ENCODE results near the gene PRR19.

PRR19 gene

GRCh38 chr19:42284591-42285341, 17.2 kb upstream of the PRR19 start:
- no peak for DNase-seq (ENCODE audit: low spot score)
- peaks cover 17% of the 10 kb centered on the region for H3K4me1 ChIP-seq (ENCODE audit: insufficient read depth, poor library complexity, severe bottlenecking)
- no peaks in the 10 kb centered on the region for H3K27me3 ChIP-seq (ENCODE audit: insufficient read depth, poor library complexity, severe bottlenecking)
- no peak for TF ChIP-seq CTCF (IDR thresholded peaks at IDR 0.05; ENCODE audit: poor library complexity, severe bottlenecking)
- peak overlapping the region; percentile 97 for H3K27ac ChIP-seq (ENCODE audit: poor library complexity, severe bottlenecking)
- no peaks in the 10 kb centered on the region for H3K9me3 ChIP-seq (ENCODE audit: severe bottlenecking)
- H3K36me3 ChIP-seq (ENCODE audit: low read depth), result peaks cover 29% of the 10 kb centered on the region
- no peak for ATAC-seq (ENCODE audit: low read depth)
- H3K4me3 ChIP-seq (ENCODE audit: severe bottlenecking), result peak overlapping the region; percentile 91

DNA sequence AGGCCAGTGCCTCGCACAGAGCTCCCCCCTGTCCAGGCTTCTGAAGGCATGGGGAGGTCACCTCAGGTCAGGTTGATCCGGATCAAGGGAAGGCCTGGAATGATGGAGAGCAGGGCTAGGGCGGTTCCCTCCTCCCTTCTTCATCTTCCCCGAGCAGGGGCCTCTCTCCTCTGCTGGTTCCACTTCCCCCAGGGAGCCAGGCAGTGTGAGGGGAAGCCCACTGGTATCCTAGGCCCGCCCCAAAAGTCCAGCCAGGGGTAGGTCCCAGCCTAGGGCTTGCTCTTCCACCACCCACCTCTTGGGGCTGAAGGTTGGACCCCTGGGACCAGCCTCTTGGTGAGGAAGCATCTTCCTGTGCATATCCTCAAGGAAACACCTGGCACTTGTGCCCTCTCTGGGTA, 16.4 kb upstream of the PRR19 start:
- peaks cover 17% of the 10 kb centered on the region for H3K4me1 ChIP-seq (ENCODE audit: insufficient read depth, poor library complexity, severe bottlenecking)
- H3K4me3 ChIP-seq (ENCODE audit: severe bottlenecking), result no peak overlapping the region
- no peak for TF ChIP-seq CTCF (IDR thresholded peaks at IDR 0.05; ENCODE audit: poor library complexity, severe bottlenecking)
- DNase-seq (ENCODE audit: low spot score) (no peak), ATAC-seq (ENCODE audit: low read depth) (no peak)
- no peaks in the 10 kb centered on the region for H3K9me3 ChIP-seq (ENCODE audit: severe bottlenecking)
- peaks cover 37% of the 10 kb centered on the region for H3K36me3 ChIP-seq (ENCODE audit: low read depth)
- peak overlapping the region; percentile 97 for H3K27ac ChIP-seq (ENCODE audit: poor library complexity, severe bottlenecking)
- no peaks in the 10 kb centered on the region for H3K27me3 ChIP-seq (ENCODE audit: insufficient read depth, poor library complexity, severe bottlenecking)

GRCh38 chr19:42285988-42286348, 16.0 kb upstream of the PRR19 start:
- TF ChIP-seq CTCF (IDR thresholded peaks at IDR 0.05; ENCODE audit: poor library complexity, severe bottlenecking), result no peak
- no peak overlapping the region for H3K4me3 ChIP-seq (ENCODE audit: severe bottlenecking)
- peak overlapping the region; percentile 97 for H3K27ac ChIP-seq (ENCODE audit: poor library complexity, severe bottlenecking)
- DNase-seq (ENCODE audit: low spot score) (no peak), ATAC-seq (ENCODE audit: low read depth) (no peak)
- no peaks in the 10 kb centered on the region for H3K9me3 ChIP-seq (ENCODE audit: severe bottlenecking)
- peaks cover 41% of the 10 kb centered on the region for H3K36me3 ChIP-seq (ENCODE audit: low read depth)
- peaks cover 17% of the 10 kb centered on the region for H3K4me1 ChIP-seq (ENCODE audit: insufficient read depth, poor library complexity, severe bottlenecking)
- H3K27me3 ChIP-seq (ENCODE audit: insufficient read depth, poor library complexity, severe bottlenecking), result no peaks in the 10 kb centered on the region

DNA sequence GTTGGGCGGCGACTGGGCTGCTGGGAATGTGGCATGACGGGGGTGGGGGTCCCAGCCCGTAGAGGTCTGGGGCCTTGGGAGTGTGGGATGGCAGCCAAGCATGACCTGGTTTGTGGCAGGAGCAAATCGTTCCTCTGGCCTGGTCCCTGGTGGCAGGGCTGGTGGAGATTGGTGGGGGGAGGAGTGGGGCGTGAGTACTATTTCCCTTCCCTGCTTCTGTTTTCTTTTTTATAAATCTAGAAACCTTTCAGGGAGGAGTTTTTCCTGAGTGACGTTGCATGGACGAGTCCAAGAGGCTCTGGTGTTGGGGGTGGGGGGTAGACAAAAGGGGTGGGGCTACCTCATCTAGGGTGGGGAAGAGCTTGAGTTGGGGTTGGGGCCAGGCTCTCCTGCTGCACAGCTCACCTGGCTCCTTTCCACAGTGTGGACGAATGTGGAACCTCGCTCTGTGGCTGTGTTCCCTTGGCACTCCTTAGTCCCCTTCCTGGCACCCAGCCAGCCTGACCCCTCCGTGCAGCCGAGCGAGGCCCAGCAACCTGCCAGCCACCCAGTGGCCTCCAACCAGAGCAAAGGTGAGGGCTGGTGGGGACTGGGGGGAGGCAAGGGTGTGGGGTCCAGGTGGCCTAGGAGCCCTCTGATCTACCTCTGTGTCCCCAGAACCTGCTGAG, 15.4 kb upstream of the PRR19 start:
- H3K9me3 ChIP-seq (ENCODE audit: severe bottlenecking), result no peaks in the 10 kb centered on the region
- H3K4me3 ChIP-seq (ENCODE audit: severe bottlenecking), result no peak overlapping the region
- no peaks in the 10 kb centered on the region for H3K27me3 ChIP-seq (ENCODE audit: insufficient read depth, poor library complexity, severe bottlenecking)
- peaks cover 16% of the 10 kb centered on the region for H3K4me1 ChIP-seq (ENCODE audit: insufficient read depth, poor library complexity, severe bottlenecking)
- no peak for TF ChIP-seq CTCF (IDR thresholded peaks at IDR 0.05; ENCODE audit: poor library complexity, severe bottlenecking)
- peaks cover 46% of the 10 kb centered on the region for H3K36me3 ChIP-seq (ENCODE audit: low read depth)
- ATAC-seq (ENCODE audit: low read depth) (no peak), DNase-seq (ENCODE audit: low spot score) (no peak)
- H3K27ac ChIP-seq (ENCODE audit: poor library complexity, severe bottlenecking), result peak overlapping the region; percentile 97

Measured in RWPE2 (cell line).